ENCODE results near the gene DISP2. TPM values are rescaled to one million over a fixed set of nuclear protein-coding genes. Genes with fewer than 3 reads are reported as not detected.

The DISP2 gene
- total and polyA plus RNA-seq, 2 of the 8 experiments (the other 6 are each of a cell fraction or from before 2014, with no cell fraction given), result 0.45 to 1.2 TPM

DNA sequence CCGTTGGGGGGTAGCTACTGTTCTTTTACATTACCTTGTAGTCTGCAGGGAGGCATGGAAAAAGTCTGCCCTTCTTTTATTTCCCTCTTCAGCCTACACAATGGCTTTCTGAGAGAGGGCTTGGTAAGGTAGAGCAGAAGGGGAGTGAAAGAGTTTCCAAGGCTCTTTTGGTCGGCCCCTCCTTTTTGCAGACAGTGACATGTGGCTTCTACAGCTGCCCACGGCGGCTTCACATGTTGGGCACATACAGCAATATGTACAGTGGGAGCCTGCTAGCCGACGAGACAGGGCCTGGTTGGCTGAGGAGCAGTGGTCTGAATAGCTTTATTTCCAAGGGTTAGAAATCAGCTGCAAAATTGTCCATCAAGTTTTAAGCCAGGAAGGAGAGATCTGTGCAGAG, 30.6 kb upstream of the DISP2 start:
- CTCF ChIA-PET (ENCODE audit: partially characterized antibody), result interaction anchor here (0.7 to 21.1 kb wide), 19 partner anchors 8 to 222 kb away, joined by 3 to 295 read pairs (median 4); partner anchors contain the start of genes CCDC9B and PLCB2
- Histone ChIP-seq H3K4me2 (ENCODE audit: insufficient read depth in 1 of 2, low read depth in 2 of 2, low read length in 2 of 2) (peak overlapping the region; percentile 58 to 82), H3K4me3 (ENCODE audit: extremely low read depth in 1 of 4, insufficient read depth in 2 of 4, low read depth in 3 of 4, low read length in 4 of 4) (peak overlapping the region in 2 of 4 experiments; percentile 15 to 43; a peak in 4 of 8 replicates), H2AK5ac (ENCODE audit: low read depth, low read length) (no peak overlapping the region), H3K79me1 (ENCODE audit: low read depth, low read length) (no peaks in the 10 kb centered on the region; the same call in 1 of the 2 replicates), H3K4ac (replicated peaks; ENCODE audit: insufficient read length, low read depth, low read length) (peak overlapping the region; percentile 36), H2BK12ac (ENCODE audit: low read depth, low read length) (peak overlapping the region; percentile 71; the same call in 1 of the 2 replicates), H2BK120ac (replicated peaks; ENCODE audit: low read depth, low read length) (peak overlapping the region; percentile 56), H3K27ac (ENCODE audit: low read depth, low read length) (0 out of 2 replicates have a peak overlapping the region, but pooled peaks have one; percentile 7), H3K14ac (ENCODE audit: insufficient read length) (no peak overlapping the region), H3K27me3 (replicated peaks in 1 of 4; ENCODE audit: control insufficient read depth in 3 of 4, extremely low read depth in 1 of 4, insufficient read depth in 3 of 4, low read length in 3 of 4) (peaks cover 0 to 12% (median 3%) of the 10 kb centered on the region in 4 experiments; a peak in 4 of 7 replicates), H2AFZ (ENCODE audit: low read length) (no peak overlapping the region), H3K79me2 (ENCODE audit: control insufficient read depth in 1 of 2, insufficient read depth in 2 of 2, low read length in 2 of 2) (peaks cover 0 to 14% of the 10 kb centered on the region in 2 experiments; a peak in 3 of 4 replicates), H2BK15ac (ENCODE audit: low read length) (no peak overlapping the region), H2BK20ac (ENCODE audit: low read length) (no peak overlapping the region), H2BK5ac (ENCODE audit: low read depth, low read length) (peak overlapping the region; percentile 55; the same call in 1 of the 2 replicates), H4K20me1 (replicated peaks in 1 of 2; ENCODE audit: control insufficient read depth in 1 of 2, insufficient read depth in 2 of 2, low read length in 2 of 2) (no peaks in the 10 kb centered on the region), H3K9ac (replicated peaks in 1 of 4; ENCODE audit: extremely low read depth in 1 of 4, low read depth in 3 of 4, low read length in 3 of 4) (no peak overlapping the region), H4K5ac (ENCODE audit: insufficient read length, low read depth, low read length) (peak overlapping the region; percentile 67), H3K4me1 (replicated peaks in 1 of 4; ENCODE audit: control insufficient read depth in 3 of 4, insufficient read depth in 4 of 4, low read length in 3 of 4) (peaks cover 19 to 38% (median 29%) of the 10 kb centered on the region in 4 experiments), H3K18ac (ENCODE audit: extremely low read depth, low read length) (peak overlapping the region; percentile 98), H3K23me2 (ENCODE audit: low read depth, low read length) (peaks cover 12% of the 10 kb centered on the region), H4K8ac (ENCODE audit: extremely low read depth, insufficient read depth, low read length) (no peak overlapping the region), H3K9me3 (ENCODE audit: insufficient read depth in 2 of 2, low read depth in 1 of 2, low read length in 1 of 2) (no peaks in the 10 kb centered on the region; a peak in 1 of 4 replicates), H3K56ac (replicated peaks; ENCODE audit: insufficient read length, low read depth, low read length) (no peak overlapping the region), H4K91ac (replicated peaks; ENCODE audit: insufficient read length, low read length) (peak overlapping the region; percentile 48), H3K23ac (ENCODE audit: insufficient read length) (no peak overlapping the region), H3K36me3 (ENCODE audit: control insufficient read depth in 2 of 4, insufficient read depth in 4 of 4, low read length in 3 of 4) (peaks cover 0 to 11% (median 0%) of the 10 kb centered on the region in 4 experiments; a peak in 3 of 8 replicates)
- POLR2A ChIA-PET (ENCODE audit: partially characterized antibody), result interaction anchor here (0.6 to 5.6 kb wide), 10 partner anchors 10 to 112 kb away, joined by 3 to 66 read pairs (median 4); partner anchors contain the start of genes CCDC9B, KNSTRN, PAK6 and PLCB2
- FAIRE-seq (peak; percentile 58), DNase-seq (ENCODE audit: low read depth in 1 of 2, low spot score in 2 of 2) (no peak)
- 27% methylated on average over 6 of the region's 6 CpGs; no CpG with 5 or more reads in 1 of the 2 experiments for WGBS, 2 experiments (ENCODE audit: extremely low coverage in 1 of 2, insufficient coverage in 1 of 2, insufficient read length in 1 of 2, insufficient replicate concordance in 2 of 2, low coverage in 1 of 2, low lambda C conversion rate in 2 of 2, missing lambda C conversion rate in 1 of 2)
- TF ChIP-seq, protein P1, sequence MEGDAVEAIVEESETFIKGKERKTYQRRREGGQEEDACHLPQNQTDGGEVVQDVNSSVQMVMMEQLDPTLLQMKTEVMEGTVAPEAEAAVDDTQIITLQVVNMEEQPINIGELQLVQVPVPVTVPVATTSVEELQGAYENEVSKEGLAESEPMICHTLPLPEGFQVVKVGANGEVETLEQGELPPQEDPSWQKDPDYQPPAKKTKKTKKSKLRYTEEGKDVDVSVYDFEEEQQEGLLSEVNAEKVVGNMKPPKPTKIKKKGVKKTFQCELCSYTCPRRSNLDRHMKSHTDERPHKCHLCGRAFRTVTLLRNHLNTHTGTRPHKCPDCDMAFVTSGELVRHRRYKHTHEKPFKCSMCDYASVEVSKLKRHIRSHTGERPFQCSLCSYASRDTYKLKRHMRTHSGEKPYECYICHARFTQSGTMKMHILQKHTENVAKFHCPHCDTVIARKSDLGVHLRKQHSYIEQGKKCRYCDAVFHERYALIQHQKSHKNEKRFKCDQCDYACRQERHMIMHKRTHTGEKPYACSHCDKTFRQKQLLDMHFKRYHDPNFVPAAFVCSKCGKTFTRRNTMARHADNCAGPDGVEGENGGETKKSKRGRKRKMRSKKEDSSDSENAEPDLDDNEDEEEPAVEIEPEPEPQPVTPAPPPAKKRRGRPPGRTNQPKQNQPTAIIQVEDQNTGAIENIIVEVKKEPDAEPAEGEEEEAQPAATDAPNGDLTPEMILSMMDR (IDR thresholded peaks at IDR 0.05; ENCODE audit: control extremely low read depth in 1 of 3, insufficient read depth in 1 of 3, low read depth in 1 of 3, low read length in 3 of 3), result no peak
- TF ChIP-seq RBBP5 (IDR thresholded peaks at IDR 0.05; ENCODE audit: borderline replicate concordance, low read depth, low read length) (no peak), RNF2 (IDR thresholded peaks at IDR 0.05; ENCODE audit: borderline replicate concordance, low read depth, low read length, missing control alignments, poor library complexity, severe bottlenecking) (no peak), KDM1A (IDR thresholded peaks at IDR 0.05; ENCODE audit: borderline replicate concordance, low read length) (no peak), BCL11A (IDR thresholded peaks at IDR 0.05; ENCODE audit: low read depth in 2 of 2, low read length in 2 of 2) (no peak), CEBPB (IDR thresholded peaks at IDR 0.05; ENCODE audit: low read depth, low read length) (no peak), USF2 (IDR thresholded peaks at IDR 0.05; ENCODE audit: low read length) (no peak), ZNF274 (IDR thresholded peaks at IDR 0.05; ENCODE audit: borderline replicate concordance, extremely low read depth, low read length) (no peak)

All from H1 (cell line).